GM19043 (cell line): Measurements from ENCODE around the gene NOC2L.

Experiments
- ATAC-seq: cut with Tn5 transposase; IDR thresholded peaks from one replicate; pipeline ENCODE4 v1.9.1; 2021; ENCODE audit warnings: low read depth; ENCODE audit not compliant: unreplicated experiment

NOC2L gene

GRCh38 chr1:958823-959730 is at the start of gene NOC2L:
NOC2L (minus strand) TSS chr1:959256; CDS start chr1:959240, 16 bp downstream.
- ATAC-seq, result peak; percentile 49

GRCh38 chr1:1006305-1007159 is 47.5 kb upstream of the NOC2L start:
- no peak for ATAC-seq

GRCh38 chr1:1005774-1006304 is 46.8 kb upstream of the NOC2L start:
- ATAC-seq, result no peak

GRCh38 chr1:1004780-1005697 is 46.0 kb upstream of the NOC2L start:
- ATAC-seq, result no peak

GRCh38 chr1:1004420-1004779 is 45.3 kb upstream of the NOC2L start:
- no peak for ATAC-seq

GRCh38 chr1:1003618-1004419 is 44.8 kb upstream of the NOC2L start:
- ATAC-seq, result no peak

- no peak for ATAC-seq
Measured at GRCh38 chr1:1001057-1001783, 42.2 kb upstream of the NOC2L start.

- ATAC-seq, result peak; percentile 26
Measured at GRCh38 chr1:1000357-1001056, 41.5 kb upstream of the NOC2L start.

- ATAC-seq, result peak; percentile 41
Measured at GRCh38 chr1:999725-1000356, 40.8 kb upstream of the NOC2L start, which contains the start of gene HES4. HES4 (minus strand) TSS chr1:1000097; CDS start chr1:999973, 124 bp downstream.

- ATAC-seq, result no peak
Measured at GRCh38 chr1:998995-999724, 40.1 kb upstream of the NOC2L start.

GRCh38 chr1:998745-998994 is 39.6 kb upstream of the NOC2L start:
- ATAC-seq, result no peak

GRCh38 chr1:997993-998744 is 39.1 kb upstream of the NOC2L start:
- ATAC-seq, result no peak

- no peak for ATAC-seq
Measured at GRCh38 chr1:997713-997992, 38.6 kb upstream of the NOC2L start.

- ATAC-seq, result no peak
Measured at GRCh38 chr1:996851-997712, 38.0 kb upstream of the NOC2L start.

- ATAC-seq, result no peak
Measured at GRCh38 chr1:995665-996633, 36.9 kb upstream of the NOC2L start.
